Mesothelial cell of epicardium (in vitro differentiated cells): Measurements from ENCODE around the gene PRKRIP1. TPM values are rescaled to one million over a fixed set of nuclear protein-coding genes. Genes with fewer than 3 reads are reported as not detected.
"Not testable (repeated sequence)": the region's sequence is repeated elsewhere in the genome, so short reads cannot be mapped to it uniquely, and the experiment has no call there.

Source experiments
- DNase-seq, 2 experiments: peaks; one replicate each; pipeline ENCODE4 v3.0.0; 2021; ENCODE audit warnings: low spot score in 2 of 2; ENCODE audit not compliant: unreplicated experiment in 2 of 2
- H3K27ac Mint-ChIP-seq: 2 replicates; pipeline ENCODE4 v1.8.0; 2021; ENCODE audit warnings: mixed read lengths
- H3K27me3 Mint-ChIP-seq: 2 replicates; pipeline ENCODE4 v1.8.0; 2021; ENCODE audit warnings: low read depth, mixed read lengths
- H3K36me3 Mint-ChIP-seq: 2 replicates; pipeline ENCODE4 v1.8.0; 2021; ENCODE audit warnings: mixed read lengths
- H3K4me1 Mint-ChIP-seq: 2 replicates; pipeline ENCODE4 v1.8.0; 2021; ENCODE audit warnings: mixed read lengths
- H3K4me3 Mint-ChIP-seq: 2 replicates; pipeline ENCODE4 v1.8.0; 2021; ENCODE audit warnings: mild to moderate bottlenecking, moderate library complexity, mixed read lengths
- H3K9me3 Mint-ChIP-seq: 2 replicates; pipeline ENCODE4 v1.8.0; 2021; ENCODE audit warnings: mixed read lengths
- CTCF ChIP-seq: fragments of 200-600 bp; sonication (generic); IDR thresholded peaks from one replicate; pipeline ENCODE4 v1.5.0; 2021; ENCODE audit warnings: antibody characterized with exemption; ENCODE audit not compliant: unreplicated experiment
- total RNA-seq: library from RNA; stranded (reverse); gene quantifications from 3 replicates; pipeline ENCODE4 v1.2.1, GENCODE V29; 2021

PRKRIP1 gene
- total RNA-seq, 1 donor from 2014 or later, result 50.3 TPM

GRCh38 chr7:102450242-102450641 is 54.1 kb downstream of the PRKRIP1 start:
- Mint-ChIP-seq H3K4me3 (no peak overlapping the region), H3K27ac (no peak overlapping the region), H3K4me1 (no peaks in the 10 kb centered on the region), H3K9me3 (no peaks in the 10 kb centered on the region), H3K36me3 (peaks cover 8% of the 10 kb centered on the region), H3K27me3 (no peaks in the 10 kb centered on the region)
- TF ChIP-seq CTCF, result no peak
- DNase-seq, result no peak

DNA sequence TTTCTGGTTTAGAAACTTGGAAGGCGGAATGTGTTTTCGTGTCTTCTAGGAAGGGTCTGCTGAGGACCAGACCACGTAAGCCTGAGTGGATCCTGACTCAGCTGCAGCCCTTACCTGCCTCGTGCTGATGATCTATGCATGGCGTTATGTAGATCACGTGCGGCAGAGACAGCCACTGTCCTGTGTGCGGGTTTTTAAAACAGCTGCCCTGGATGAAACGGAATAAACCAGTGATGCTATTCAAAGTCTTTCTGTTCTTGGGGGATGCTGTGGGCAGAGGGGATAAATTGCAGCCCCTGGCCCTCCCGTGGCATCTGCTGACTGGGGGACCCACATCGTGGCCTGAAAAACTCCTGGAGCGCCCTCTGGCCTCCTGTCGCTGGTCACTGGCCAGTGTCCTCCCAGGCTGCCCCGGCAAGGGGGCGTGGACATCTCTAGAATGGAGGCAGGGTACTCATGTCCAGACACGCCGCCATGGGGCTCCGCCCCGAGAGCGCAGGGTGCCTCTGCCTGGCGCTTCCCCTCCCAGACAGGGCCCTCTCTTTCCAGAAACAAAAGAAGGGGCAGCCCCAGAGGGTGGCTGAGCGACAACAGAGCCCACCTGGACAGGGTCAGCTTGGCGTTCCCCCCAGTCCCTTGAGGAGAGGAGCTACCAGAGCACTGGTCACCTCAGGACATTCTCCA is 55.4 kb downstream of the PRKRIP1 start:
- no peaks in the 10 kb centered on the region for H3K4me1 Mint-ChIP-seq
- no peak for TF ChIP-seq CTCF
- peaks cover 7% of the 10 kb centered on the region for H3K36me3 Mint-ChIP-seq
- DNase-seq, result no peak
- H3K4me3 Mint-ChIP-seq, result no peak overlapping the region
- H3K9me3 Mint-ChIP-seq, result no peaks in the 10 kb centered on the region
- H3K27ac Mint-ChIP-seq, result peak overlapping the region; percentile 12
- H3K27me3 Mint-ChIP-seq, result no peaks in the 10 kb centered on the region

DNA sequence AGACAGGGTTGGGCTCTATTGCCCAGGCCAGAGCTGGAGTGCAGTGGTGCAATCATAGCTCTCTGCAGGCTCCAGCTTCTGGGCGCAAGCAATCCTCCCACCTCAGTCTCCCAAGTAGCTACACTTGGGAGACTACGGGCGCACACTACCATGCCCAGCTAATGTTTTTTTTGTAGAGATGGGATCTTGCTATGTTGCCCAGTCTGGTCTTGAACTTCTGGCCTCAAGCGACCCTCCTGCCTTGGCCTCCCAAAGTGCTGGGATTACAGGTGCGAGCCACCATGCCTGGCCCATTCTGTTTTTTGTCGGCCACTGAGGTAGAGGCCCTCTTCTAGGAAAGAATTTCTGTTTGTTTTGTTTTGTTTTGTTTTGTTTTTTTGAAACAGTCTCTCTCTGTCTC is 56.3 kb downstream of the PRKRIP1 start:
- Mint-ChIP-seq H3K4me1 (no peaks in the 10 kb centered on the region), H3K4me3 (no peak overlapping the region), H3K27me3 (no peaks in the 10 kb centered on the region), H3K36me3 (peaks cover 8% of the 10 kb centered on the region), H3K9me3 (no peaks in the 10 kb centered on the region), H3K27ac (no peak overlapping the region)
- no peak for DNase-seq
- TF ChIP-seq CTCF, result no peak

GRCh38 chr7:102453319-102453718 is 57.2 kb downstream of the PRKRIP1 start:
- Mint-ChIP-seq H3K9me3 (no peaks in the 10 kb centered on the region), H3K4me3 (no peak overlapping the region), H3K36me3 (peaks cover 8% of the 10 kb centered on the region), H3K4me1 (no peaks in the 10 kb centered on the region), H3K27ac (no peak overlapping the region), H3K27me3 (no peaks in the 10 kb centered on the region)
- DNase-seq, result no peak
- no peak for TF ChIP-seq CTCF

DNA sequence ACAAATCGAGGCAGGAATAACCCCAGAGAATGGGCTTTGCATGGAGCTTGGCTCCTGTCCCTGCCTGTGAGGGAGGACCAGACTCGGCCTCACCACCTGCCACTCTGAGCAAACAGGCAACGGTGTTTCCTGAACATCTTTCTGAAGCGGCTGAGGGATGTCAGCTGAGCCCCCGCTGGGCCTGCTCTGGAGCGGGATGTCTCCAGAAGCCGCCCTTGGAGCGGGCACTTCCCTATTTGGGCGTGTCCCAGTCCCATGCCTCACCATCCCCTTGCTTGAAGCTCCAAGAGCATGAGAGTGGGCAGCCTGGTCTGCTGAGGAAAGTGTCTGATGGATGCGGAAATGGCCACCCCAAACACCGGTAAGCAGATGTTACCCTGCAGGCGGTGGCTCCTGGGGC is 58.3 kb downstream of the PRKRIP1 start:
- Mint-ChIP-seq H3K4me1 (no peaks in the 10 kb centered on the region), H3K4me3 (no peak overlapping the region), H3K27me3 (no peaks in the 10 kb centered on the region), H3K27ac (no peak overlapping the region), H3K9me3 (no peaks in the 10 kb centered on the region), H3K36me3 (peaks cover 5% of the 10 kb centered on the region)
- no peak for TF ChIP-seq CTCF
- DNase-seq, result no peak

DNA sequence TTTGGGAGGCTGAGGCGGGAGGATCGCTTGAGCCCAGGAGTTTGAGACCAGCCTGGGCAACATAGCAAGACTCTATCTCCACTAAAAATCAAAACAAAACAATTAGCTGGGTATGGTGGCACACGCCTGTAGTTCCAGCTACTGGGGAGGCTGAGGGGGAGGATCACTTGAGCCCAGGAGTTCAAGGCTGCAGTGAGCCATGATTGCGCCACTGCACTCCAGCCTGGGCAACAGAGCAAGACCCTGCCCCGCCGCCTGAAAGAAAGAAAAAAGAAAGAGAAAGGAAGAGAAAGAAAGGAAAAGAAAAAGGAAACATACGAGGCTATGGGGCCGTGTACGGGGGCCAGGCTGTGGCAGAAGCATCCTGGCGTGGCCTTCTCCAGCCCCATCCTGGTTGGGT is 58.8 kb downstream of the PRKRIP1 start:
- H3K4me3 Mint-ChIP-seq, DNase-seq, H3K36me3 Mint-ChIP-seq, H3K27me3 Mint-ChIP-seq, H3K4me1 Mint-ChIP-seq, H3K9me3 Mint-ChIP-seq, H3K27ac Mint-ChIP-seq: not testable (repeated sequence)
